Thoracic aorta (tissue), 2 donors: ENCODE measurements around the gene SSTR3. TPM values are rescaled to one million over a fixed set of nuclear protein-coding genes. Genes with fewer than 3 reads are reported as not detected.

Source experiments
- ATAC-seq: fragments of 150-250 bp; one replicate; pipeline ENCODE4 v1.8.0; 2017; ENCODE audit warnings: low read depth; ENCODE audit not compliant: insufficient number of reproducible peaks, low FRiP score
- DNase-seq: peaks from one replicate; pipeline ENCODE4 v3.0.0-alpha.2; 2020; ENCODE audit warnings: low spot score
- H3K27ac ChIP-seq, 2 donors: fragments of 200-600 bp; sonication (generic); 1 replicate in 1 of 2; 2 replicates in 1 of 2; pipeline ENCODE4 v1.5.1; 2016; ENCODE audit warnings: mild to moderate bottlenecking in 2 of 2, moderate library complexity in 2 of 2
- H3K27me3 ChIP-seq: fragments of 200-600 bp; sonication (generic); replicated peaks from 2 replicates; pipeline ENCODE4 v1.6.0; 2016; ENCODE audit warnings: mild to moderate bottlenecking; ENCODE audit not compliant: insufficient read depth
- H3K36me3 ChIP-seq: fragments of 200-600 bp; sonication (generic); one replicate; pipeline ENCODE4 v1.5.1; 2016
- H3K4me1 ChIP-seq, 2 donors: fragments of 200-600 bp; sonication (generic); 1 replicate in 1 of 2; 2 replicates in 1 of 2; pipeline versions ENCODE4 v1.5.1 to v1.6.0; 2016; ENCODE audit warnings: low read depth in 2 of 2, mild to moderate bottlenecking in 1 of 2; ENCODE audit not compliant: control insufficient read depth in 1 of 2
- H3K4me3 ChIP-seq: fragments of 200-600 bp; sonication (generic); 2 replicates; pipeline ENCODE4 v1.5.1; 2016; ENCODE audit warnings: mild to moderate bottlenecking
- H3K9me3 ChIP-seq: fragments of 200-600 bp; sonication (generic); 2 replicates; pipeline ENCODE4 v1.5.1; 2016
- CTCF ChIP-seq: fragments of 200-600 bp; sonication (generic); IDR thresholded peaks from one replicate; pipeline ENCODE4 v1.5.1; 2019; ENCODE audit warnings: antibody characterized with exemption
- total RNA-seq, 2 donors: library from RNA; depleted of rRNA; stranded (reverse); fragments of >200 nt; gene quantifications; one replicate each; pipeline versions ENCODE4 v1.1.0 to v1.2.3, GENCODE V29; 2016

The SSTR3 gene
- total RNA-seq, 2 donors from 2014 or later, result not detected

GRCh38 chr22:37167981-37168647 is 44.2 kb downstream of the SSTR3 start:
- Histone ChIP-seq H3K27ac (no peak overlapping the region), H3K9me3 (no peaks in the 10 kb centered on the region), H3K27me3 (no peaks in the 10 kb centered on the region), H3K4me3 (no peak overlapping the region), H3K4me1 (peaks cover 4 to 14% of the 10 kb centered on the region in 2 donors), H3K36me3 (no peaks in the 10 kb centered on the region)
- DNase-seq (no peak), ATAC-seq (no peak)
- TF ChIP-seq CTCF, result no peak

- Histone ChIP-seq H3K27ac (no peak overlapping the region), H3K9me3 (no peaks in the 10 kb centered on the region), H3K4me1 (peaks cover 4 to 14% of the 10 kb centered on the region in 2 donors), H3K27me3 (no peaks in the 10 kb centered on the region), H3K4me3 (peak overlapping the region; percentile 12), H3K36me3 (no peaks in the 10 kb centered on the region)
- ATAC-seq, result no peak
- no peak for TF ChIP-seq CTCF
- DNase-seq, result no peak
These were observed 44.9 kb downstream of the SSTR3 start for GRCh38 chr22:37167176-37167980.

- no peaks in the 10 kb centered on the region for H3K27me3 ChIP-seq
- no peaks in the 10 kb centered on the region for H3K9me3 ChIP-seq
- peak; percentile 25 for DNase-seq
- ATAC-seq, result peak; percentile 72
- TF ChIP-seq CTCF, result peak; percentile 87
- peaks cover 4 to 14% of the 10 kb centered on the region in 2 donors for H3K4me1 ChIP-seq
- no peaks in the 10 kb centered on the region for H3K36me3 ChIP-seq
- peak overlapping the region; percentile 12 for H3K4me3 ChIP-seq
- no peak overlapping the region for H3K27ac ChIP-seq
These were observed 45.6 kb downstream of the SSTR3 start for GRCh38 chr22:37166675-37167066.

- H3K36me3 ChIP-seq, result no peaks in the 10 kb centered on the region
- DNase-seq (no peak), ATAC-seq (no peak)
- H3K27ac ChIP-seq, result no peak overlapping the region
- peaks cover 2% of the 10 kb centered on the region for H3K9me3 ChIP-seq
- H3K4me1 ChIP-seq, result peaks cover 4 to 14% of the 10 kb centered on the region in 2 donors
- no peaks in the 10 kb centered on the region for H3K27me3 ChIP-seq
- TF ChIP-seq CTCF, result no peak
- no peak overlapping the region for H3K4me3 ChIP-seq
These were observed 46.2 kb downstream of the SSTR3 start for GRCh38 chr22:37165940-37166674.

- Histone ChIP-seq H3K4me3 (no peak overlapping the region), H3K27ac (no peak overlapping the region), H3K36me3 (no peaks in the 10 kb centered on the region), H3K4me1 (peaks cover 4 to 14% of the 10 kb centered on the region in 2 donors), H3K27me3 (no peaks in the 10 kb centered on the region), H3K9me3 (peaks cover 2% of the 10 kb centered on the region)
- ATAC-seq (no peak), DNase-seq (no peak)
- TF ChIP-seq CTCF, result no peak
These were observed 47.2 kb downstream of the SSTR3 start for GRCh38 chr22:37165066-37165465.
